HK-2 (cell line): ENCODE data around the gene SPOCK1.

Experiments used
- DNase-seq: peaks from one replicate; pipeline ENCODE4 v3.0.0-alpha.2; 2018; ENCODE audit not compliant: unreplicated experiment

The SPOCK1 gene

GRCh38 chr5:137441476-137441875 lies 57.6 kb downstream of the SPOCK1 start:
- no peak for DNase-seq

GRCh38 chr5:137440795-137441194 lies 58.3 kb downstream of the SPOCK1 start:
- no peak for DNase-seq

- DNase-seq, result no peak
Measured at GRCh38 chr5:137439645-137440044, 59.5 kb downstream of the SPOCK1 start.

- DNase-seq, result no peak
Measured at GRCh38 chr5:137438932-137439331, 60.2 kb downstream of the SPOCK1 start.

GRCh38 chr5:137437774-137438173 lies 61.4 kb downstream of the SPOCK1 start:
- no peak for DNase-seq

- no peak for DNase-seq
Measured at GRCh38 chr5:137433539-137433938, 65.6 kb downstream of the SPOCK1 start.

- no peak for DNase-seq
Measured at GRCh38 chr5:137432376-137432775, 66.8 kb downstream of the SPOCK1 start.

GRCh38 chr5:137431051-137431450 lies 68.1 kb downstream of the SPOCK1 start:
- DNase-seq, result no peak

GRCh38 chr5:137415231-137415681 lies 83.9 kb downstream of the SPOCK1 start:
- peak; percentile 28 for DNase-seq

- no peak for DNase-seq
Measured at GRCh38 chr5:137414112-137414755, 84.9 kb downstream of the SPOCK1 start.

GRCh38 chr5:137412136-137412535 lies 87.0 kb downstream of the SPOCK1 start:
- no peak for DNase-seq

GRCh38 chr5:137410234-137411010 lies 88.7 kb downstream of the SPOCK1 start:
- no peak for DNase-seq

GRCh38 chr5:137409736-137410135 lies 89.4 kb downstream of the SPOCK1 start:
- no peak for DNase-seq

GRCh38 chr5:137407090-137407489 lies 92.0 kb downstream of the SPOCK1 start:
- no peak for DNase-seq

- DNase-seq, result no peak
Measured at GRCh38 chr5:137405393-137405792, 93.7 kb downstream of the SPOCK1 start.

- DNase-seq, result no peak
Measured at GRCh38 chr5:137403869-137404268, 95.3 kb downstream of the SPOCK1 start.

GRCh38 chr5:137402436-137403187 lies 96.5 kb downstream of the SPOCK1 start:
- no peak for DNase-seq

- no peak for DNase-seq
Measured at GRCh38 chr5:137401946-137402345, 97.2 kb downstream of the SPOCK1 start.

GRCh38 chr5:137400571-137400970 lies 98.6 kb downstream of the SPOCK1 start:
- no peak for DNase-seq

GRCh38 chr5:137399911-137400310 lies 99.2 kb downstream of the SPOCK1 start:
- DNase-seq, result no peak

GRCh38 chr5:137398751-137399150 lies 100.4 kb downstream of the SPOCK1 start:
- no peak for DNase-seq

GRCh38 chr5:137398154-137398553 lies 101.0 kb downstream of the SPOCK1 start:
- DNase-seq, result no peak
